ENCODE results near the gene PKD2. TPM values are rescaled to one million over a fixed set of nuclear protein-coding genes. Genes with fewer than 3 reads are reported as not detected.

PKD2 gene
- total RNA-seq, 1 experiment from 2014 or later, result 30.4 TPM

GRCh38 chr4:88027611-88028608 is 20.5 kb downstream of the PKD2 start:
- Mint-ChIP-seq H3K27ac (ENCODE audit: unreplicated experiment) (no peak overlapping the region), H3K27me3 (ENCODE audit: unreplicated experiment) (no peaks in the 10 kb centered on the region), H3K4me1 (ENCODE audit: low read depth, unreplicated experiment) (no peaks in the 10 kb centered on the region), H3K36me3 (ENCODE audit: insufficient read depth, unreplicated experiment) (peaks cover 5% of the 10 kb centered on the region), H3K4me3 (ENCODE audit: low read depth, unreplicated experiment) (no peak overlapping the region), H3K9me3 (ENCODE audit: low read depth, unreplicated experiment) (peaks cover 5% of the 10 kb centered on the region)
- intact Hi-C loops (cut with micrococcal nuclease; ENCODE audit: unreplicated experiment), result no loop called here
- no peak for DNase-seq
- TF ChIP-seq CTCF (IDR thresholded peaks at IDR 0.05; ENCODE audit: unreplicated experiment), result no peak
- BruUV-seq (replicated peaks), result no TSS peak
- CTCF ChIA-PET, result no interaction called here

GRCh38 chr4:88028946-88029345 is 21.5 kb downstream of the PKD2 start:
- Mint-ChIP-seq H3K9me3 (ENCODE audit: low read depth, unreplicated experiment) (peaks cover 5% of the 10 kb centered on the region), H3K36me3 (ENCODE audit: insufficient read depth, unreplicated experiment) (peaks cover 5% of the 10 kb centered on the region), H3K4me1 (ENCODE audit: low read depth, unreplicated experiment) (no peaks in the 10 kb centered on the region), H3K4me3 (ENCODE audit: low read depth, unreplicated experiment) (no peak overlapping the region), H3K27me3 (ENCODE audit: unreplicated experiment) (no peaks in the 10 kb centered on the region), H3K27ac (ENCODE audit: unreplicated experiment) (no peak overlapping the region)
- no TSS peak for BruUV-seq (replicated peaks)
- DNase-seq, result no peak
- CTCF ChIA-PET, result no interaction called here
- TF ChIP-seq CTCF (IDR thresholded peaks at IDR 0.05; ENCODE audit: unreplicated experiment), result no peak
- intact Hi-C loops (cut with micrococcal nuclease; ENCODE audit: unreplicated experiment), result no loop called here

GRCh38 chr4:88029556-88029955 is 22.1 kb downstream of the PKD2 start:
- Mint-ChIP-seq H3K36me3 (ENCODE audit: insufficient read depth, unreplicated experiment) (peaks cover 5% of the 10 kb centered on the region), H3K27me3 (ENCODE audit: unreplicated experiment) (no peaks in the 10 kb centered on the region), H3K4me3 (ENCODE audit: low read depth, unreplicated experiment) (no peak overlapping the region), H3K27ac (ENCODE audit: unreplicated experiment) (no peak overlapping the region), H3K4me1 (ENCODE audit: low read depth, unreplicated experiment) (no peaks in the 10 kb centered on the region), H3K9me3 (ENCODE audit: low read depth, unreplicated experiment) (peaks cover 5% of the 10 kb centered on the region)
- no peak for DNase-seq
- BruUV-seq (replicated peaks), result no TSS peak
- TF ChIP-seq CTCF (IDR thresholded peaks at IDR 0.05; ENCODE audit: unreplicated experiment), result no peak
- CTCF ChIA-PET, result no interaction called here
- intact Hi-C loops (cut with micrococcal nuclease; ENCODE audit: unreplicated experiment), result no loop called here

GRCh38 chr4:88030565-88031310 is 23.3 kb downstream of the PKD2 start:
- intact Hi-C loops (cut with micrococcal nuclease; ENCODE audit: unreplicated experiment), result no loop called here
- no peak for TF ChIP-seq CTCF (IDR thresholded peaks at IDR 0.05; ENCODE audit: unreplicated experiment)

More at GRCh38 chr4:88030565-88031310, 23.3 kb downstream of the PKD2 start:
- Mint-ChIP-seq H3K4me3 (ENCODE audit: low read depth, unreplicated experiment) (no peak overlapping the region), H3K27ac (ENCODE audit: unreplicated experiment) (no peak overlapping the region), H3K4me1 (ENCODE audit: low read depth, unreplicated experiment) (no peaks in the 10 kb centered on the region), H3K9me3 (ENCODE audit: low read depth, unreplicated experiment) (peaks cover 4% of the 10 kb centered on the region), H3K27me3 (ENCODE audit: unreplicated experiment) (no peaks in the 10 kb centered on the region), H3K36me3 (ENCODE audit: insufficient read depth, unreplicated experiment) (peaks cover 11% of the 10 kb centered on the region)
- CTCF ChIA-PET, result no interaction called here
- no peak for DNase-seq
- BruUV-seq (replicated peaks), result no TSS peak
